ENCODE measurements around the gene SMARCA4. TPM values are rescaled to one million over a fixed set of nuclear protein-coding genes. Genes with fewer than 3 reads are reported as not detected.

The SMARCA4 gene
- total RNA-seq, 1 donor from 2014 or later: 513 TPM

Other genes with a start within 250 kb of the SMARCA4 start
- 227 TPM for gene DNM2, start 243.0 kb upstream of the SMARCA4 start, total RNA-seq (ENCODE audit: unreplicated experiment)
- gene TMED1, start 124.8 kb upstream of the SMARCA4 start, total RNA-seq (ENCODE audit: unreplicated experiment): 10.4 TPM
- 0.44 TPM for gene C19orf38, start 112.6 kb upstream of the SMARCA4 start, total RNA-seq (ENCODE audit: unreplicated experiment)
- 133 TPM for gene CARM1, start 89.5 kb upstream of the SMARCA4 start, total RNA-seq (ENCODE audit: unreplicated experiment)
- gene YIPF2, start 32.4 kb upstream of the SMARCA4 start, total RNA-seq (ENCODE audit: unreplicated experiment): 47.2 TPM
- gene TIMM29, start 32.2 kb upstream of the SMARCA4 start, total RNA-seq (ENCODE audit: unreplicated experiment): 31.8 TPM
- gene LDLR, start 128.4 kb downstream of the SMARCA4 start, total RNA-seq (ENCODE audit: unreplicated experiment): 147 TPM
- gene SPC24, start 194.8 kb downstream of the SMARCA4 start, total RNA-seq (ENCODE audit: unreplicated experiment): 3.8 TPM
- 23.0 TPM for gene KANK2, start 236.5 kb downstream of the SMARCA4 start, total RNA-seq (ENCODE audit: unreplicated experiment)

Data from glutamatergic neuron (in vitro differentiated cells).